Astrocyte (in vitro differentiated cells and primary cell): ENCODE results near the gene KRT7.

ENCODE experiments used
- CTCF ChIP-seq: IDR thresholded peaks from 2 replicates; pipeline ENCODE4 v1.5.1; 2011; ENCODE audit warnings: low read depth, mild to moderate bottlenecking, inconsistent platforms, low read length, moderate library complexity; ENCODE audit not compliant: insufficient read depth
- EZH2 ChIP-seq: IDR thresholded peaks from 2 replicates; pipeline ENCODE4 v1.6.1; 2012; ENCODE audit warnings: mild to moderate bottlenecking, low read length, inconsistent platforms; ENCODE audit not compliant: insufficient read depth

GRCh38 chr12:52251367-52252051 is 18.5 kb downstream of the KRT7 start:
- TF ChIP-seq CTCF (no peak), EZH2 (no peak)
